ENCODE measurements around the gene ANXA11.
"Not testable (repeated sequence)": the region's sequence is repeated elsewhere in the genome, so short reads cannot be mapped to it uniquely, and the experiment has no call there.

ANXA11 gene

DNA sequence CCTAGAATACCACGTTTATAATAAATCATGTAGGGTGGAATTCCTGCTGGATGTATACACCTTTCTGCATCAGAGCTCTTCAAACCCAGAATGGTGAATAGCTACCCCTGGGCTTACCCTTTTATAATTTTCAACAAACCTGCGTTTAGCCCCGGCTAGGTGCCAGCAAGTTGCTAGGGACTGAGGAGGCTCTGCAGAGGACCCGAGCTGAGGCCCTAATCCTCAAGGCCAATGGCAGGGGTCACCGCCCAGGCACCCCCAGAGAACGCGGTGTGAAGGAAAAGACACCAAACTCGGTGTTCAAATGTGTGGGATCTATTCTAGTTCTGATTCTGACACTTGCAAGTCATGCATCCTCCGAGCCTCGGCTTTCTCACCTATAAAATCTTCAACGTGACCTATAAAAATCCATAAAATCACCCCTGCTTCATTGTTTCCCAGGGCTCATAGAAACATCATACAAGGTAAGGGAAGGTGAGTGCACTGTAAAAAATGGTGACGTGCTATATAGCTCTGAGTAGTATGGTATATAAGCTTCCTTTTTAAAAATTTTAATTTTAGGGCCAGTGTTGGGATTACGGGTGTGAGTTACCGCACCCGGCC, 2.5 kb upstream of the ANXA11 start:
- no peak for DNase-seq

DNA sequence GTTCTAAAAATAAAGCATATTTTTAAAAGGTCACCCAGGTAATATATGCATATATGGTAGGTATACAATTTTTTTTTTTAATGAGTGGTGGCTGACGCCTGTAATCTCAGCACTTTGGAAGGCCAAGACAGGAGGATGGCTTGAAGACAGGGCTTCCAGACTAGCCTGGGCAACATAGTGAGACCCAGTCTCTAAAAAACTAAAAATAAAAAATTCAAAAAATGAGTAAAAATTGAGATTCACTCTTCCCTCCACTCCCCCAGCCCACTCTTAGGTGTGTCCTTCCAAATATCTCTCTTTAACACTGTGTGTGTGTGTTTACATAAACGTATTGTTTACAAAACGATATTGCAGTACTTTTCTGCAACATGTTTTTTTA, 929 bp upstream of the ANXA11 start:
- no peak for DNase-seq

DNA sequence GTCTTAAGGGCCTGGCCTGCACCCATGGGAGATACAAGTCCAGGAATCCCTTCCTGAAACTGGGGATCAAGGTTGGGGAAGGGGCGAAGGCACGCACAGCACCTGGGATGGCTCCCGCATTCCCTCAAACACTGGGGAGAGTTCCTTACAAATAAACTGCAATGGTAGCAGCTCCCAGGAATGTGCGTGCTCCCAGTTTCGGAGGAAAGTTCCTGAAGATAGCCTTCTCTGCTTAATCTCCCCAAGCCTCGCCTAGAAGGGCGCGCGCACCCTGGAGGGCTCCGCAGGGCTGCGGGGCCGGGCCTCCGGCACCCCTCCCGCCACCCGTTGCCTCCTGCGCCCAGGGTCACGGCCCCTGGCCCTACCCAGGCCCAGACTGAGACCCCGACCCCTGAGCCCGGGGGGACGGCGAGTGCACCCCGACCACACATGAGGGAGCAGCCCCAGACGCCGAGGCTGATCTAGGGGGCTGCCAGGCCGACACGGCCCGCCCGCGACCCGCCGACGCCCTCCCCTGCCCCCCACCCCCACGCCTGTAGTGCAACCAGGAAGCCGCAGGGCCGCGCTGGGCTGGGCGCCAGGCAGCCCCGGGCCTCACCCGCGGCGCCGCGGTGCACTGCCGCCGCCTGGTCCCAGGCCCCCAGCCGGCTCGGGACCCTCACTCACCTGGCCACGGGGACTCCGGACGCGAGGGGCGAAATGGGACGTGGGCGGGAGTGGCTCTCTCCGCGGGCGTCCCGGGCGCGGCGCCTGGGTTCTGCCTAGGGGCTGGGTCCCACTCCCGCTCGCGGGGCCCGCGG, 460 bp downstream of the ANXA11 start:
- no peak for DNase-seq

DNA sequence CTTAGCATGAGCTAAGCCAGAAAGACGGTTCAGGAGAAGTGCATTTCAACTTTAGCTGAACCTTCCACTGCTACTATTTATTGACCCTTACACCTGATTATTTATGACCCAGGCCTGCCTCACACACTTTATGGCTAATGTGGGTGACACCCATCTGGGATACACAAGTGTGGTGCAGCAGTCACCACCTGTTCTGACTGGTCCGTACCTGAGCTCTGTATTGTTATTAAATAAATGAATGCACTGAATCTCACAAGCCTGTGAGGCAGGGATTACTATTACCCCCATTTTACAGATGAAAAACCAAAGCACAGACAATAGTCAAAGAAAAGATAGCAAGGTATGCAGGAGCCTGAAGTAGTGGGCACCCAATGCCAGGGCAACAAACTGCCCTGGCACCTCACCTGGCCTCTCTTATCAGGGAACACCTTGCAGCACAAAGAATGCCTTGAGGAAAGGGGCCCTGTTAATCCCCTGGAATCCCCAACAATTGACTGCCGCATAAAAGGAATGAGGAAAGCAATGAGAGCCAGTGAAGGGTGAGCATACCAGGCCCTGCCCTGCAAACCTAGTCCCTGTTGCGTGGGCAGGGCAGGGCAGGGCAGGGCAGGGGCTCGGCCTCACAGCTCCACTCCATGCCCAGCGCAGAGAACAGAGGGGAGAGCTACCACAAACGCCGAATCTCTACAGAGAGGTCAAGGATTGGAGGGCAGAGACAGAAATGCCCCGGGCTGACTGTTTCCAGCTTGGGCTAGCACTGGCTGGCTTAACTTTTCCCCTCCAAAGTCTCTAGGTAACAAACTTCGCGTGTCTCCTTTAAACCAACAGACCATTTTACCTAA, 1.3 kb downstream of the ANXA11 start:
- DNase-seq = no peak

DNA sequence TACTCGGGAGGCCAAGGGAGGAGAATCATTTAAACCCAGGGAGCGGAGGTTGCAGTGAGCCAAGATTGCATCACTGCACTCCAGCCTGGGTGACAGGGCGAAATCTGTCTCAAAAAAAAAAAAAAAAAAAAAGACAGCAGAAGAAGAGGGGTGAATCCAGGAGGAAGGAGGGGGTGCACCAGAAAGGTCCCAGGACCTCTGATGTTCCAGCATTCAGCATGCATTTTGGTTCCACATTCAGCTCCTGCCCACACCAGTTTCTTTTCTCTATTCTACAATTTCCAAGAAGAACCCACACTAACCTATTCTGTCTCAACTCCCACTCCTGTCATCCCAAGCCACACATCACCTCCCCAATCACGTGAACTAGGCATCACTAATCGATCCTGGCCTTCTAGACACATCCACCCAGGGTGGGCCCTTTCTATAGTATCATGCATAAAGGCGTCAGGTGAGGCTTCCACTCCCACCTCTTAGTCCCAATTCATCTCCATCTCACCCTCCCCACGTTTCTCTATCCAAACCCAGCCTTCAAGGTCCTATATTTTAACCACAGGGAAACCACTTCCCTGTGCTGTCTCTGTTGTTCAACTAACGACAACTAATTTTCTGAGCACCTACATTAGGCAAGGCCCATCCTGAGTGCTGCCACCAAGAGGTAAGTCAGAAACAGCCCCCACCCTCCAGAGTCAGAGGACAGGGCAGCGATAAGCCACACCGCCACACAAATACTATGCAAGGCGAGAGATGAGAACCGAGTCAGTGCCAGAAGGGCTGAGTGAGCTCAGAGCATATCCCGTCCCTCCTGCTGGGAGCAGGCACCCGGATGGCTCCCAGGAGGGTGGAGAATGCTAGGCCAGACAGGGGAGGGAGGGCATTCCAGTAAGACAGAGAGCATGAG, 2.2 kb downstream of the ANXA11 start:
- no peak for DNase-seq

DNA sequence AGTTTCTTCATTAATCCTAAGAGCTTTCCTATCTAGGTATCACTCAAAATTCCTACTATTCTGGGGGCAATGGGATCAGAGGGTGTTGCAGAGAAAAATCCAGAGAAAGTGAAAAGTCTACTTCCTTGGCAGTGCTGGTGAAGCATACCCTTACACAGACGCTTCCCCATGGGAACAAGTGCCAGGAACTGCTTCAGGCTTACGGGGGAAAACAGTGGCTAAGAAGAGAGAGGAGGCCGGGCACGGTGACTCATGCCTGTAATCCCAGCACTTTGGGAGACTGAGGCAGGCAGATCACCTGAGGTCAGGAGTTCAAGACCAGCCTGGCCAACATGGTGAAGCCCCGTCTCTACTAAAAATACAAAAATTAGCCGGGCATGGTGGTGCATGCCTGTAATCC, 2.8 kb downstream of the ANXA11 start:
- not testable (repeated sequence) for DNase-seq

DNA sequence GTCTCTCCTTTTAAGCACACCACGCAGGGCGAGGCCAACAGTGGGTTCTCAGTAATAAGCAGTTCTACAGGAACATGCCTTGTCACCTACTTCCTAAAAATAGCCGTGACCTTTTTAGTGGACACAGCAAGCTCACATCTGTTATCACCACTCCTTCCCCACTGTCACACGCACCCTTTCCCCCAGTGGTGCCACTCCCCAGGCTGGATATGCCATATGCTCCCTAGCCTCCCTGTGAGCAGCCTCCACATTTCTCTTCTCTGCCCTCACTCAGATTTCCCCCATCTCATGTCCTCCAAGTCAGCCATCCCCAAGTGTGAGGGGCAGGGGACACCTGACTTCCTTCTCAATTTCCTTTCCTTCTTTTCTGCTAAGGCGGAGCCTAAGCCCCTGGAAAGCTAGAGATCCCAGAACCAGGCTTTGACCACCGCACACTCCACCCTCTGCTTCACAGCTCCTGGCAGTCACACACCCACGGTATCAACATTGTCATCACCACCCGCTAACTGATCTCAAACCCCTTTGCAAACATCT, 3.7 kb downstream of the ANXA11 start:
- DNase-seq = no peak

DNA sequence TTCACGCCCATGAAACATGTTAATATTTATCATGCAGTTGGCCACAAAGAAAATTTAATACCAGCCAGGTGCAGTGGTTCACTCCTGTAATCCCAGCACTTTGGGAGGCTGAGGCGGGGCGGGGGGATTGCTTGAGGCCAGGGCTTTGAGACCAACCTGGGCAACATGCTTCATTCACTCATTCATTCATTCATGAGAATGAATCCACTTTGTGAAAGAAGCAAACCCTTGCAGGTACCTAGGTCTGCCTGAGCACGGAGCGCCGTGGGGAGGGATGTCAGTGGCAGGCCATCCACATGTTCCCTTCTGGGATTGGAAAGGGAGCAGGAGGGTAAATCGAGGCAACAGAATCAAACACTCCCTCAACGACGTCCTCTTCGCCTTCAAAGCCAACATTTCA, 4.7 kb downstream of the ANXA11 start:
- no peak for DNase-seq

DNA sequence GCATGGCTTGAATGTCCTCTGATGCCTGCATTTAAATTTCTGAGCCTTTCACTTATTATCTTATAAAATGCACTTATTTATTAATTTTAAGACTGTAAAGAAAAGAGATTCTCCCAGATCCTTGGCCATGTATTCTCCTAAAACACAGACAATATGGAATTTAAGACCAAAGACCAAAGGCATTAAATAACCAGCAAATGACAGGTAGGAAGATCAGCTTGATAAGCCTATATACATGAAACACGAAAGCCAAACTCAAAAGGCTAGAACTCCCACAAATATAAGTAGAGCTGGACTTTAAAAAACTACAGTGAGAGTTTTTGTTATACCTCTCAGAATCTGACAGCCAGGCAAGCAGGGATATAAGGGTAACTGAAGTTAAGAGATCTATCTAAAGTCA, 5.1 kb downstream of the ANXA11 start:
- no peak for DNase-seq

DNA sequence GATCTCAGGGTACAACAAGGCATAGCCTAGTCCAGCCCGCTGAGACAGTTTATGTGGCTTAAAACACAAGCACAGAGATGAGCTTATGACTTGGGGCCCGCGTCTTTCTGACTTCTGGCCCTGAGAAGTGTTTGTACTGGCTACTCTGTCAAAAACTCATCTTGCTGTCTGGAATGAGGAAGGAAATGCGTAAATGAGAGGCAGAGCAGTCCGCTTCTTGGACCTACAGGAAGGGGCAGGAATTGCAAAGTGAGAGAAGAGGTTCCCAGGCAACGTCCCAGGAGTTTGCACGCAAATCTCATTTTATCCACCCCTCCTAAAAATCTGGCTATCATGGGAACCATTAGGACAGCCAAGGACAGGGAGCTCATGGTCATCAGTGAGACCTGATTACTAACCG, 5.5 kb downstream of the ANXA11 start:
- no peak for DNase-seq

DNA sequence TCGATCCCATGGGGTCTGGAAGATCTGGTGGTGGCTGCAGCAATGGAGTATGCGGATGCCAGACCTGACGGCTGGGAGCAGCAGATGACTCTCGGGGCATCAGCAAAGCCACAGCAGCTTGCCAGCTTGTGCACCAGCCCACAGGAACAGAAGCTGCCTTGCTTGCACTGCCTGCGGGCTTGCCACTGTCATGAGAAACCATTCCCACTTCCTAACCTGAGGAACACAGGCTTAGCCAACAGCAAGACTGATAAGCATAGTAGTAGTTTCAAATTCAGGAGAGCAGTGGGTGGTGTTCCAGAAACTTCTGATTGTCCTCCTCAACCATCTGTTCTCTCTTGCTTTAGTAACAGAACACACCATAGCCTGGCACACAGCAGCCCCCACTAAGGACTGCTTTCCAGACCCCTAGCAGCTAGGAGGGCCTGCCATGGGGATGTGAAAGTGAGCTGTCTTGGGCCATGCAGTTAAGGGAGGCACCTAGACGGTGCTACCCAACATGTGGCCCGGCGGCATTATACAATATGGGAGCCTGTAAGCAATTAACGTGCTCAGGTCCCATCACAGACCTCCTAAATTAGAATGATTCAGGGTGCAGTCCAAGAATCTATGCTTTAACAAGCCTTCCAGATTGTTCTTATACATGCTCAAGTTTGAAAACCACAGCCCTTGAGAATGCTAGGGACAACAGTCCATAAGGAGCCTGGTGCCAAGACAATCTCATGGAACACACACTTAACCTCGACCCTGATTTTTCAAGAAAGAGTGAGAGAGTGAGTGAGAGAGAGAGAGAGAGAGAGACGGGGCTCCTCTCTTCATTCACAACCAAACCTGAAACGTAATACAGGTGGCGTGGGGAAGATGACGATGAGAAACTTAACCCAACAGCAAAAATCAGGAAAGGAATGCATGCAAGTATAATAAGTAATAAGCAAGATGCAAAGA, 7.1 kb downstream of the ANXA11 start:
- no peak for DNase-seq

DNA sequence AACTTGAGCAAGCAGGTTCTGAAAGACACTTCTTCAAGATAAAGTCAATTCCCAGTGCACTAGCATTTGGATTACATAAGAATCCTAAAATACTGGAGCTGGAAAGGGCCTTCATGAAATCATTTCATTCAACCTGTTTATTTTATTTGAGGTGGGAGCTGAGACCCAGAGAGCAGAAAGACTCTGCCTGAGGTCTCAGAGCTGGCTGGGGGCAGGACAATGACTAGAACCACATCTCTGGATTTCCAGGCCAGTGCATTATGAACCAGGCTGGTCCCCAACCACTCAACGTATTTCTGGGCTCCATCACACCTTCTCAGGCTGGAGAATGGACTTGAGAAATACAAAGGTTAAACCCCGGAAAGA, 8.4 kb downstream of the ANXA11 start:
- no peak for DNase-seq

DNA sequence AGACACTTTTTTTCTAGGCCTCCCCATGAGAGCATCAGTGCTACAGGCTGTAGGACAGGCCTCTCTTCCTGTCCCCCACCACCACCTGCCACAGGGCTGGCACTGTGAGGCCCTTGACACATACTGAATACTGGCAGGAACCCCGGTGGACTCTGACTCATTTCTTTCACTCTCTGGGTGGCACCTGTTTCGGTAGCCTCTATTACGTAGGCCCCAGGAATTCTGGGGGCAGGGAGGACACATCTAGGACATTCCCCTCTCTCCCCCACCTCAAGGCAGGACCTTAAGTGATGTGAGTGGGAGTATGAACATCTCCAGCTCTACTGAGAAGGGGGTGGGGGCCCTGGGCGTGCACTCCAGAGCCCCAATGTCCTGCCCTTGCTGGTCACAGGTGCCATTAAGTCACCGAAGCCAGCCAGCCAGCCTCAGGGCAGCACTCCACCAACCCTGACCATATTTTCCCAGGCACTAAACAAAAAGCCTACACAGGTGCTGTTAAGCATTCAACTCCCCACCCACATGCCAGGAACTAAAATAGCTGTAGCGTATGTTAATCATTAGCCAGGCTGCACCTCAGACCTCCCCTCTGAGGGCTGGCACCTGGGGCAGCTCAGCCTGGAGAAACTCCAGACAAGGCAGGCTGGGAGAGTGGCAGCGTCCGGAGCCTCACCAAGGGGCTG, 8.9 kb downstream of the ANXA11 start:
- DNase-seq = no peak

DNA sequence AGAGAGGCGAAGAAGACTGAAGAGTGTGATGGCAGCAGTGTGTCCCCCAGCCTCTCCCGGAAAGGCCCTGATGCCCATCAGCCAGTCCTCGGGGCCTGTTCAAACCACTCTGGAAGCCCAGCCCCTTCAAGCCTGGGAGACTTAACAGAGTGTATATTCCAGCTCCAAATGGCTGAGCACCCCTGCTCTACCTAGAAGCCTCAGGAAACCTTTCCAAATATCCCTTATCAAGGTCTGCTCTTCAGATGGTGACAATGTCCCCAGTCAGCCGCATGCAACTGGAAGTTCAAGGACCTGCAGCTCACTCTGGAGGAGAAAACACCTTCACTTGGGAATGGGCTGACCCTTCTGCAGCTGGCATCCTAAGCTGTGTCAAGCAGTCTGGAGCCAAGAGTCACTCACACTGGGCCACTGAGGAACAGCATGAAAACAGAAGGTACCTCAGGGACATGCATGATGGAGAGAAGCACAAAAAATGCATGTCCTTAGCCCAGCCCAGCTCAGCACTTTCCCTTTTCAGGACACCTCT, 10.2 kb downstream of the ANXA11 start:
- no peak for DNase-seq

DNA sequence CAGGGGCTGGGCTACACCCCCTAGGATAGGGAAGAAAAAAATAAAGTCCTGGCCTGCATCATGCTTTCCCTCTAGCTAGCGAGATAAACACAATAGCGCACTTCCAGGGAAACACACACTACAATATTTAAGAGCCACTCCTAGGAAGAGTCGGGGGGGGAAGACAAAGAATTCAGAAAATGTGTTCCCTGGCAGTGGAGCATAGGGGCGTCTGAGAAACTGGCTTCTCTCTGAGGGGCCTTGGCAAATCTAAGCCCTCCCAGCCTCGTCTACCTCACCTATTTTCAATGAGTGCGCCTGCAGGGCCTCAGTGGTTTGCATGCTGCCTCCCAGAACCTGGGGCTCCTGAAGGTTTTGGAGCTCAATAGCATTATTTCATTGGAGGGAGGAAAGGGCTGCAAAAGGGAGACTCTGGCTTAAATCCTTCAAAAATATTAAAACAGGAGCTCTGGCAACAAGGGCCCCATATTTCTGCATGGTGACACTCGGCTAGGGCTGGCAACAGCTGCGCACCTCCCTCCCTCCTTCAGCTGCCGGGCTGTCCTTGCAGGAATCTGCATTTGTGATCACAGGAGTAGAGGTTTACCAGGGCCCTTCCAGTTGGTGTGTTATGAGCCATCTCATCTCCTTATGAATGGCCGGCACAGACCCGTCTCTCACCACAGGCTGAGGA, 10.8 kb downstream of the ANXA11 start:
- DNase-seq = no peak

DNA sequence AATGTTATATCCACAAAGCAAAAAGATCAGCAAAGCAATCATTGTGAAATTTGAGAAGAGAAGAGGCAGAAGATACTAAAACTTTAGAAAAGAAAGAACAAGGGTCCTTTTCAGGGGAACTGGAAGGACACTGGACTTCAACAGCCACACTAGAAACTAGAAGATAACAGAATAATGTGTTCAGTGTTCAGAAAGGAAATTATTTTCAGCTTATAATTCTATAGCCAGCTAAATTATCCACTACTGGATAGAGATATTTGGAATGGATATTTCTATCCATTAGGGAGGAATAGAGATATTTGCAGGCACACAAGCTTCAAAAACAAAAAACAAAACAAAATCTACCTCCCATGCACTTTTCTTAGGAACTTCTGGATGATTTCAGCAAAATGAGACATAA, 12.8 kb downstream of the ANXA11 start:
- no peak for DNase-seq

DNA sequence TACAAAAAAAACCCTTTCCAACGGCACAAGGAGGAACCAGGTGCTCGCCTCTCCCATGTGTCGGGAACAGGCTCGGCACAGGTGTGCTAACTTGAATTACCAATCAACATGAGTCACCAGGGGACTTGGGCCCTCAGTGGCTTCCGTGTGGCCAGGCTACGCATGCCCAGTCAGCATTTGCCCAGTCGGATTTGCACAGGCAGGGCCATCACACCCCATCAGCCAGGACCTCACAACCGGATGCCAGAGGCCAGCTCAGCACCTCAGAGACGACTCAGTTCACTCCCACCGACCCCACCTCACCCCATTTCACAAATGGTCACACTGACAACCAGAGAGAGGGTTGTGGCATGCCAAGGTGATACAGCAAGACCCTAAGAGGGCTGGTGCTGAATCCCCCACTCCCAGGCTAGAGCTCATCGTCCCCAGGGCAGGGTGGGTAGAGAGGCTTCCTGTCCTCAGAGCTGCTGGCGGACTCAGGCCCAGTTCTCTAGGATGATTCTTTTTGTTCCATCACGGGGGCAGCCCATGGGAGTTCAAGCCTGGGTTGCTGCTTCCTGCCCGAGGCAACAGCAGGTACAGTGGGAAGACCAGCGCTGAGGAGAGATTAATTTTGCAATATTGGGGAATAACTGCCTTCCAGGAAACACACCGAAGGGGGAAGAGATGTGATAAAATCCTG, 13.6 kb downstream of the ANXA11 start:
- no peak for DNase-seq

DNA sequence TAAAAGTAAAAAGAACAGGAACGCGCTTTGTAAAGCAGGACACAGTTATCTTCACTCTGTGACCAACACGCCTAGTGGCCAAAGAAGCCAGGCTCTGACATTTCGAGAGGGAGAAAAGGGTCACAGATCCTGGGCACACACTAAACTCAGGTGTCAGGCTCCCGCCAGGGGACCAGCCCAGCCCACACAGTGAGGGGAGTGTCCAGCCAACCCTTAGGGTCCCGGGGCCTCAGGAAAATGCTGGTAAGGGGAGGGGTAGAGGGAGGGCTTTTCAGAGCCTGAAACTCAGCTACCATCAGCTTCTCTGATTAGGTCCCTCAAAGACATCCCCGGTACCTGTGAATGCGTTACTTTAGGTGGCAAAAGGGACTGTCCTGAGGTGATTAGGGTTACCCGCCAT, 16.6 kb downstream of the ANXA11 start:
- DNase-seq = no peak
